Keratinocyte (primary cell): ENCODE results near the gene TMPRSS6. TPM values are rescaled to one million over a fixed set of nuclear protein-coding genes. Genes with fewer than 3 reads are reported as not detected.

Experiments used
- DNase-seq: peaks from one replicate; pipeline ENCODE4 v3.0.0-alpha.2; 2011; ENCODE audit warnings: low read depth, missing footprints, low spot score
- FAIRE-seq: peaks from 2 replicates; lab custom pipeline; 2011; peaks lifted over from hg19 to GRCh38; lab: Jason Lieb, UNC
- H2AFZ ChIP-seq: 2 replicates; pipeline ENCODE4 v1.6.0; 2012; ENCODE audit warnings: low read length, control low read depth, inconsistent platforms; ENCODE audit not compliant: control insufficient read depth
- H3K27ac ChIP-seq: 2 replicates; pipeline ENCODE4 v1.5.1; 2011; ENCODE audit warnings: low read length; ENCODE audit not compliant: control insufficient read depth, insufficient read depth
- H3K27me3 ChIP-seq: 3 replicates; pipeline ENCODE4 v1.6.0; 2011; ENCODE audit warnings: low read length; ENCODE audit not compliant: control insufficient read depth, insufficient read depth; ENCODE audit errors: extremely low read depth
- H3K36me3 ChIP-seq, 2 experiments: 2 replicates in 1 of 2; 3 replicates in 1 of 2; pipeline ENCODE4 v1.5.1; 2011; ENCODE audit warnings: low read length in 2 of 2, mild to moderate bottlenecking in 1 of 2; ENCODE audit not compliant: control insufficient read depth in 2 of 2, insufficient read depth in 2 of 2; ENCODE audit errors: extremely low read depth in 1 of 2
- H3K4me1 ChIP-seq: 3 replicates; pipeline ENCODE4 v1.5.1; 2011; ENCODE audit warnings: low read length; ENCODE audit not compliant: control insufficient read depth, insufficient read depth; ENCODE audit errors: extremely low read depth
- H3K4me2 ChIP-seq: 3 replicates; pipeline ENCODE4 v1.6.0; 2011; ENCODE audit warnings: low read depth, low read length; ENCODE audit not compliant: control insufficient read depth, insufficient read depth; ENCODE audit errors: extremely low read depth
- H3K4me3 ChIP-seq, 3 experiments: fragments of 200-600 bp in 1 of 3; sonication (generic) in 1 of 3; 2 replicates in 2 of 3; 3 replicates in 1 of 3; pipeline ENCODE4 v1.5.1; 2011 to 2016; ENCODE audit warnings: low read length in 3 of 3, mild to moderate bottlenecking in 3 of 3, control low read depth in 2 of 3, inconsistent platforms in 1 of 3, low read depth in 1 of 3, mixed read lengths in 1 of 3, mixed run types in 1 of 3, moderate library complexity in 1 of 3; ENCODE audit not compliant: control insufficient read depth in 2 of 3, insufficient read depth in 2 of 3; ENCODE audit errors: extremely low read depth in 1 of 3
- H3K79me2 ChIP-seq: 2 replicates; pipeline ENCODE4 v1.6.0; 2012; ENCODE audit warnings: low read length; ENCODE audit not compliant: control insufficient read depth, insufficient read depth
- H3K9ac ChIP-seq: 3 replicates; pipeline ENCODE4 v1.6.0; 2011; ENCODE audit warnings: low read length; ENCODE audit not compliant: control insufficient read depth, insufficient read depth; ENCODE audit errors: extremely low read depth
- H3K9me1 ChIP-seq: 3 replicates; pipeline ENCODE4 v1.6.0; 2011; ENCODE audit warnings: low read length; ENCODE audit not compliant: control insufficient read depth, insufficient read depth; ENCODE audit errors: extremely low read depth
- H3K9me3 ChIP-seq: 2 replicates; pipeline ENCODE4 v1.5.1; 2012; ENCODE audit warnings: low read depth, low read length; ENCODE audit not compliant: control insufficient read depth
- H4K20me1 ChIP-seq: 3 replicates; pipeline ENCODE4 v1.6.0; 2011; ENCODE audit warnings: low read length; ENCODE audit not compliant: control insufficient read depth, insufficient read depth; ENCODE audit errors: extremely low read depth
- EZH2 ChIP-seq: IDR thresholded peaks from one replicate; pipeline ENCODE4 v1.6.1; 2012; ENCODE audit warnings: inconsistent platforms, mild to moderate bottlenecking, low read length, moderate library complexity
- dilution Hi-C: fragments of 300-500 bp; cut with MboI; formaldehyde crosslinking; loops from one replicate; pipeline ENCODE4 v1.7.0; 2020; ENCODE audit warnings: low sequenced_read_pairs; ENCODE audit not compliant: extremely low pct_ligation_motif_present
- polyA plus RNA-seq, 5 experiments: library from polyadenylated mRNA; depleted of rRNA in 3 of 5; stranded (reverse) in 3 of 5; stranded (forward) in 1 of 5; unstranded in 1 of 5; fragments of >200 nt; gene quantifications; 1 replicate in 1 of 5; 2 replicates in 3 of 5; 3 replicates in 1 of 5; pipeline versions ENCODE4 v1.2.1 to v1.2.3, GENCODE V29; 2011 to 2012; ENCODE audit warnings: missing spikeins in 2 of 5, low read depth in 1 of 5, low replicate concordance in 1 of 5
- TF ChIP-seq, protein P1 (sequence below), 3 experiments: IDR thresholded peaks in 1 of 3; conservative IDR thresholded peaks in 1 of 3; optimal IDR thresholded peaks in 1 of 3; 2 replicates in 2 of 3; 3 replicates in 1 of 3; pipeline versions ENCODE3 to v1.5.1; 2011; ENCODE audit warnings: low read length in 3 of 3, mild to moderate bottlenecking in 3 of 3, moderate library complexity in 2 of 3, control low read depth in 1 of 3, inconsistent platforms in 1 of 3; ENCODE audit not compliant: insufficient read depth in 2 of 3; ENCODE audit errors: extremely low read depth in 1 of 3

Gene TMPRSS6
- polyA plus RNA-seq, 1 donor (not counting 4 experiments of a cell fraction or from before 2014, with no cell fraction given) = not detected

DNA sequence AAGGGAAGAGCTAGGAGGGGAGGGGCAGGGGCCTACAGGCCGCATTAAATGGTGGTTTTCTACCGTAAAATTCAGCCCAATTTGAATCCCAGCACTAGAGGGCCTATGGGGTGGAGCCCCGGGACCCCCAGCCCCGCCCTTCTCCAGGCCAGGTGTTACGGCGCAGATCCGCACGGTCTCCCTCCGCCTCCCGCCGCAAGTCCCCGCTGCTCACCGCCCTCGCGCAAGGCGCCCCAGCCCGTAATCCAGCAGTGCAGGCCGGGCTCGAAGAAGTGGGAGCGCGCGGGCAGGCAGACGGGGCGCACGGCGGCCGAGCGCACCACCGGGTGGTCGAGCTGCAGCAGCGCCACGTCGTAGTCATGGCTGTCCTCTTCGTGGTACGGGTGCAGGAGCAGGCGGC lies 40.7 kb downstream of the TMPRSS6 start:
- TF ChIP-seq, protein P1, sequence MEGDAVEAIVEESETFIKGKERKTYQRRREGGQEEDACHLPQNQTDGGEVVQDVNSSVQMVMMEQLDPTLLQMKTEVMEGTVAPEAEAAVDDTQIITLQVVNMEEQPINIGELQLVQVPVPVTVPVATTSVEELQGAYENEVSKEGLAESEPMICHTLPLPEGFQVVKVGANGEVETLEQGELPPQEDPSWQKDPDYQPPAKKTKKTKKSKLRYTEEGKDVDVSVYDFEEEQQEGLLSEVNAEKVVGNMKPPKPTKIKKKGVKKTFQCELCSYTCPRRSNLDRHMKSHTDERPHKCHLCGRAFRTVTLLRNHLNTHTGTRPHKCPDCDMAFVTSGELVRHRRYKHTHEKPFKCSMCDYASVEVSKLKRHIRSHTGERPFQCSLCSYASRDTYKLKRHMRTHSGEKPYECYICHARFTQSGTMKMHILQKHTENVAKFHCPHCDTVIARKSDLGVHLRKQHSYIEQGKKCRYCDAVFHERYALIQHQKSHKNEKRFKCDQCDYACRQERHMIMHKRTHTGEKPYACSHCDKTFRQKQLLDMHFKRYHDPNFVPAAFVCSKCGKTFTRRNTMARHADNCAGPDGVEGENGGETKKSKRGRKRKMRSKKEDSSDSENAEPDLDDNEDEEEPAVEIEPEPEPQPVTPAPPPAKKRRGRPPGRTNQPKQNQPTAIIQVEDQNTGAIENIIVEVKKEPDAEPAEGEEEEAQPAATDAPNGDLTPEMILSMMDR (optimal IDR thresholded peaks at IDR 0.05 in 1 of 3, IDR thresholded peaks at IDR 0.05 in 1 of 3, conservative IDR thresholded peaks at IDR 0.05 in 1 of 3; ENCODE audit: extremely low read depth in 1 of 3, insufficient read depth in 2 of 3, low read length in 3 of 3) = no peak
- no peak for TF ChIP-seq EZH2
- FAIRE-seq = no peak
- Histone ChIP-seq H3K9me3 (no peaks in the 10 kb centered on the region), H2AFZ (no peak overlapping the region), H3K36me3 (no peaks in the 10 kb centered on the region), H3K9me1 (no peaks in the 10 kb centered on the region), H3K27me3 (peaks cover 11% of the 10 kb centered on the region), H3K9ac (no peak overlapping the region), H3K4me1 (no peaks in the 10 kb centered on the region), H4K20me1 (no peaks in the 10 kb centered on the region), H3K4me3 (no peak overlapping the region), H3K27ac (no peak overlapping the region), H3K79me2 (no peaks in the 10 kb centered on the region), H3K4me2 (no peak overlapping the region)
- no peak for DNase-seq
- dilution Hi-C loops = no loop called here

GRCh38 chr22:37067428-37067827 lies 42.1 kb downstream of the TMPRSS6 start:
- Histone ChIP-seq H4K20me1 (no peaks in the 10 kb centered on the region), H3K4me2 (no peak overlapping the region), H3K4me3 (no peak overlapping the region), H3K27me3 (peaks cover 11% of the 10 kb centered on the region), H3K79me2 (no peaks in the 10 kb centered on the region), H3K9me1 (no peaks in the 10 kb centered on the region), H3K9me3 (no peaks in the 10 kb centered on the region), H3K36me3 (no peaks in the 10 kb centered on the region), H3K27ac (no peak overlapping the region), H2AFZ (no peak overlapping the region), H3K4me1 (no peaks in the 10 kb centered on the region), H3K9ac (no peak overlapping the region)
- dilution Hi-C loops = no loop called here
- no peak for DNase-seq
- TF ChIP-seq EZH2 = no peak
- TF ChIP-seq, protein P1 (optimal IDR thresholded peaks at IDR 0.05 in 1 of 3, IDR thresholded peaks at IDR 0.05 in 1 of 3, conservative IDR thresholded peaks at IDR 0.05 in 1 of 3; ENCODE audit: extremely low read depth in 1 of 3, insufficient read depth in 2 of 3, low read length in 3 of 3) = no peak
- FAIRE-seq = no peak
